ENCODE measurements around the gene PTPRD. TPM values are rescaled to one million over a fixed set of nuclear protein-coding genes. Genes with fewer than 3 reads are reported as not detected.
A peak's percentile ranks its signal among the peaks of the same experiment; 100 is the strongest.

Gene PTPRD
- total RNA-seq, 1 donor from 2014 or later = 197 TPM

DNA sequence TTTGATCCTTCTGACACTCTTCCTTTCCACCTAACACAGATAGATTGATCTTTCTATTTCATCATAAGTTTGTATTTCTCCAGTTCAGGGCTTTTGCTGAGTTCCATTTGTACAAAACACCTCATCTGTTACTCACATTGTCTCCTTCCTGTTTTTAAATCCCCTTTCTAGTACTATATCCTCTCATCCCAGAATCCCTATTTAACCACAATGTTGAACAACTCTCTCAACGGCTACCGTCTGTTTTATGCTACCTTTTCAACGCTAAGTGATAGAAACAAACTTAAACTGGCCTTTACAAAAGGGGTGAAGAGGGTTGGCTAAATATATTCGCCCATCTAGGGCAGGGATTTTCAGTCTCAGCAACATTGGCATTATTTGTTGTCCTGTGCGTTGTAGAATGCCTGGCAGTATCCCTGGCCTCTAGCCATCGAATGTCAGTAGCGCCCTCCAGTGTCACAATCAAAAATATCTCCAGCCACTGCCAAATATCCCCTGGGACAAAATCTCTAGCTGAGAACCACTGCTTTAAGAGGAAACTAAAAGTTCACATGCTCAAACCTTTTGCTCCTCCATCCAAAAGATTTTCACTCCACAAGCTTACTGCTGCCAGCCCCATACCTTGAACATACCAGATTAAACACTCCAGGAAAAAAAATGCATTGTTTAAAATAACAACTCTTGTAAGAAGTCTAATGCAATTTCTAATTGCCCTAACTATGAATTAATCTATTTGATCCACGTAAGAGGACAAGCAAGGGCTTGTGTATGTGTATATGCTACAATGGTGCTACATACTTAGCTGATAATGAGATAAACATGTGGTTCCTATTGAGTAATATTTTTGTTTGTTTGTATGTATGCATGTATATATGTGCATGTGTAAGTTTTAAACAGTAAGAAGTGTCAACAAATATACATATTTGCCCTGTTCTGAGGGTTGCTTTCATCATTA lies 344.0 kb downstream of the PTPRD start:
- no peak for DNase-seq (ENCODE audit: extremely low spot score, unreplicated experiment)
- Mint-ChIP-seq H3K36me3 (no peaks in the 10 kb centered on the region), H3K4me1 (ENCODE audit: unreplicated experiment) (peaks cover 11% of the 10 kb centered on the region), H3K9me3 (no peaks in the 10 kb centered on the region), H3K4me3 (no peak overlapping the region), H3K27ac (no peak overlapping the region), H3K27me3 (no peaks in the 10 kb centered on the region)
- TF ChIP-seq, protein P1, sequence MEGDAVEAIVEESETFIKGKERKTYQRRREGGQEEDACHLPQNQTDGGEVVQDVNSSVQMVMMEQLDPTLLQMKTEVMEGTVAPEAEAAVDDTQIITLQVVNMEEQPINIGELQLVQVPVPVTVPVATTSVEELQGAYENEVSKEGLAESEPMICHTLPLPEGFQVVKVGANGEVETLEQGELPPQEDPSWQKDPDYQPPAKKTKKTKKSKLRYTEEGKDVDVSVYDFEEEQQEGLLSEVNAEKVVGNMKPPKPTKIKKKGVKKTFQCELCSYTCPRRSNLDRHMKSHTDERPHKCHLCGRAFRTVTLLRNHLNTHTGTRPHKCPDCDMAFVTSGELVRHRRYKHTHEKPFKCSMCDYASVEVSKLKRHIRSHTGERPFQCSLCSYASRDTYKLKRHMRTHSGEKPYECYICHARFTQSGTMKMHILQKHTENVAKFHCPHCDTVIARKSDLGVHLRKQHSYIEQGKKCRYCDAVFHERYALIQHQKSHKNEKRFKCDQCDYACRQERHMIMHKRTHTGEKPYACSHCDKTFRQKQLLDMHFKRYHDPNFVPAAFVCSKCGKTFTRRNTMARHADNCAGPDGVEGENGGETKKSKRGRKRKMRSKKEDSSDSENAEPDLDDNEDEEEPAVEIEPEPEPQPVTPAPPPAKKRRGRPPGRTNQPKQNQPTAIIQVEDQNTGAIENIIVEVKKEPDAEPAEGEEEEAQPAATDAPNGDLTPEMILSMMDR (conservative IDR thresholded peaks at IDR 0.05) = peak; percentile 76

DNA sequence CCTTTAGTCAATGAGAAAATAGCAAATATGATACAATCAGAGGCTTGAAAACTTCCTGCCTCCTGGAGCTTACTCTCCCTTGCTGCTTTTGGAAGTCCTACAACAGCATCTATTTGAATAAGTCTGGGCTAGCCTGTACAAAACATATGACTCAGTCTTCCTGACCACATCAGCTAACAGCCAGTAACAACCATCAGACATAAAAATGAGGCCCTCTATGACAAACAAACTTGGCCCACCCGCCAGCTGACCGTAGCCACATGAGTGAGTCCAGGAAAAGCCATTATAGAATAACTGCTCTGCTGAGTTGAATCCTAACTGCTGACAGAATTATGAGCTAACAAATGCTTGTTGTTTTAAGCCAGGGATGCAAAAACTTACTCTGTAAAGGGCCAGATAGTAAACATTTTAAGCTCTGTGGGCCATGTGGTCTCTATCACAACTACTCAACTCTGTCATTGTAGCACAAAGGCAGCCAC lies 347.6 kb downstream of the PTPRD start:
- H3K4me3 Mint-ChIP-seq = no peak overlapping the region
- H3K4me1 Mint-ChIP-seq (ENCODE audit: unreplicated experiment) = peaks cover 11% of the 10 kb centered on the region
- H3K27me3 Mint-ChIP-seq = no peaks in the 10 kb centered on the region
- DNase-seq (ENCODE audit: extremely low spot score, unreplicated experiment) = no peak
- H3K9me3 Mint-ChIP-seq = peaks cover 5% of the 10 kb centered on the region
- H3K36me3 Mint-ChIP-seq = no peaks in the 10 kb centered on the region
- TF ChIP-seq, protein P1 (conservative IDR thresholded peaks at IDR 0.05) = no peak
- H3K27ac Mint-ChIP-seq = no peak overlapping the region

DNA sequence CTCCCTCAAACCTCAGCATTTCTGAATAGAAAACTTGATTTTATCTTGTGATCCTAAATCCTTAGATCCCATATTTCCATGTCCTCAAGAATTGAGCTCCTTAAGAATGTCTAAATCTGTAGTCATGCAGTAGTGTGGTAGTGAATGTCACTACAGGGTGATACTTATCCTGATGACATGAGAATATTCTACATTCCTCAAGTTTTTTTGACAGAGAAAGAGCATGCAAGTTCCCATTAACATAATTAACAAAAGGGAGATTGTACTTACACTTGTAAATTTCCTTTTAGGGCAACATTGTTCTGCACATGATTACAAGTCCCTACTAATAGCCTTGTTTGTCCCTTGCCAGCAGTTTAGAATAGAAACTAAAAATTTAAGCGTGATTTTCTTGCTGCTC lies 352.3 kb downstream of the PTPRD start:
- peaks cover 5% of the 10 kb centered on the region for H3K4me1 Mint-ChIP-seq (ENCODE audit: unreplicated experiment)
- TF ChIP-seq, protein P1 (conservative IDR thresholded peaks at IDR 0.05) = no peak

DNA sequence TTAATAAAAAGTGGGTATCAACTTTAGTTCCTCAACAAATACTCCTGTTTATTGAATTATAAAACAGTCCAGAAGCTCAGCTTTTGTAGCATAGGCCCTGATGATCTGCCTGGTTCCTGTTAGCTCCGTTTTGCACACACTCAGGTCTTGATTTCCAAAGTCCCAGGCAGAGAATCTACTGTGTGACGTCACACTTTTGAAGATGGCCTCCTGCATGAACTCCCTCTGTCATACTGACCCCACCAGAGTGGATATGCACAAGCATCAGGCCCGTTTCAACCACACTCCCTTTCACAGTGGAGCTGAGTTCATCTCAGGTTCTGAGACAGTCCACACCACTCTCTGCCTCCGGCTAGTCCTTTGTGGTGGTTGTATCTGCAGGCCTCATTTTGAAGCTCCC lies 353.1 kb downstream of the PTPRD start:
- TF ChIP-seq, protein P1 (conservative IDR thresholded peaks at IDR 0.05) = no peak

More for the DNA sequence above, 352.3 kb downstream of the PTPRD start:
- Mint-ChIP-seq H3K27ac (no peak overlapping the region), H3K27me3 (no peaks in the 10 kb centered on the region), H3K36me3 (no peaks in the 10 kb centered on the region), H3K9me3 (peaks cover 5% of the 10 kb centered on the region), H3K4me3 (no peak overlapping the region)
- DNase-seq (ENCODE audit: extremely low spot score, unreplicated experiment) = no peak

DNA sequence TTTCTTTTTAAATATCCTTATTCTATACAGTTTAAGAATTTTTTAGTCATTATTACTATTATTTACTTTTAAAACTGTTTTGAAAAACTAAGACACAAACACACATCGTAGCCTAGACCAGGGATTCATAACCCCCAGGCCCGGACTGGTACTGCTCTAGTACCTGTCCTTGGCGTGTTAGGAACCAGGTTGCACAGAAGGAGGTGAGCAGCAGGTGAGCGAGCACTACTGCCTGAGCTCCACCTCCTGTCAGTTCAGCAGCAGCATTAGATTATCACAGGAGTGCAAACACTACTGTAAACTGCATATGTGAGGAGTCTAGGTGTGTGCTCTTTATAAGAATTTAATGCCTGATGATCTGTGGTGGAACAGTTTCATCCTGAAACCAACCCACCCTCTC lies 357.0 kb downstream of the PTPRD start:
- no peaks in the 10 kb centered on the region for H3K4me1 Mint-ChIP-seq (ENCODE audit: unreplicated experiment)
- no peak for DNase-seq (ENCODE audit: extremely low spot score, unreplicated experiment)
- TF ChIP-seq, protein P1 (conservative IDR thresholded peaks at IDR 0.05) = no peak
- H3K27ac Mint-ChIP-seq = no peak overlapping the region
- no peaks in the 10 kb centered on the region for H3K9me3 Mint-ChIP-seq
- no peaks in the 10 kb centered on the region for H3K36me3 Mint-ChIP-seq
- no peak overlapping the region for H3K4me3 Mint-ChIP-seq
- H3K27me3 Mint-ChIP-seq = no peaks in the 10 kb centered on the region

More for the DNA sequence above, 353.1 kb downstream of the PTPRD start:
- DNase-seq (ENCODE audit: extremely low spot score, unreplicated experiment) = no peak
- Mint-ChIP-seq H3K9me3 (peaks cover 5% of the 10 kb centered on the region), H3K36me3 (no peaks in the 10 kb centered on the region), H3K27ac (no peak overlapping the region), H3K27me3 (no peaks in the 10 kb centered on the region), H3K4me1 (ENCODE audit: unreplicated experiment) (no peaks in the 10 kb centered on the region), H3K4me3 (no peak overlapping the region)
